BJ (cell line): ENCODE measurements around the gene CTXN1. TPM values are rescaled to one million over a fixed set of nuclear protein-coding genes. Genes with fewer than 3 reads are reported as not detected.
A peak's percentile ranks its signal among the peaks of the same experiment; 100 is the strongest.

Source experiments
- CTCF ChIA-PET: fragments of 350-600 bp; formaldehyde crosslinking; extraction: SDS; loops from one replicate; lab custom pipeline; 2021; ENCODE audit warnings: antibody characterized with exemption, inconsistent platforms; lab: Yijun Ruan, JAX
- POLR2A ChIA-PET: fragments of 300-600 bp; sonication (Branson Sonifier 250); formaldehyde crosslinking; extraction: SDS; loops from one replicate; lab custom pipeline; 2021; ENCODE audit warnings: antibody characterized with exemption; lab: Charles Lee
- DNase-seq: peaks from one replicate; pipeline ENCODE4 v3.0.0-alpha.2; 2011; ENCODE audit warnings: low read depth
- H3K27me3 ChIP-seq: 2 replicates; pipeline ENCODE4 v1.6.0; 2011; ENCODE audit warnings: low read length; ENCODE audit not compliant: control insufficient read depth, insufficient read depth
- H3K36me3 ChIP-seq: 2 replicates; pipeline ENCODE4 v1.5.1; 2011; ENCODE audit warnings: low read length; ENCODE audit not compliant: control insufficient read depth, insufficient read depth
- H3K4me3 ChIP-seq: 2 replicates; pipeline ENCODE4 v1.5.1; 2011; ENCODE audit warnings: low read depth, mild to moderate bottlenecking, control low read depth, low read length
- CTCF ChIP-seq: IDR thresholded peaks from 2 replicates; pipeline ENCODE4 v1.5.1; 2011; ENCODE audit warnings: low read depth, mild to moderate bottlenecking, control low read depth, inconsistent platforms, low read length, moderate library complexity; ENCODE audit not compliant: insufficient read depth
- polyA plus RNA-seq: library from polyadenylated mRNA; depleted of rRNA; stranded (reverse); fragments of >200 nt; gene quantifications from 2 replicates; pipeline ENCODE4 v1.2.3, GENCODE V29; 2011

Gene CTXN1
- polyA plus RNA-seq, 1 experiment: 1.3 TPM

GRCh38 chr19:7953060-7953459 lies 27.1 kb upstream of the CTXN1 start:
- no peak overlapping the region for H3K4me3 ChIP-seq
- DNase-seq: no peak
- CTCF ChIA-PET: interaction anchor here (0.9 to 2.2 kb wide), 4 partner anchors 9 to 49 kb away, joined by 3 to 11 read pairs (median 6); partner anchors contain the start of gene TIMM44
- no peak for TF ChIP-seq CTCF
- POLR2A ChIA-PET: no interaction called here
- H3K36me3 ChIP-seq: no peaks in the 10 kb centered on the region
- H3K27me3 ChIP-seq: no peaks in the 10 kb centered on the region

DNA sequence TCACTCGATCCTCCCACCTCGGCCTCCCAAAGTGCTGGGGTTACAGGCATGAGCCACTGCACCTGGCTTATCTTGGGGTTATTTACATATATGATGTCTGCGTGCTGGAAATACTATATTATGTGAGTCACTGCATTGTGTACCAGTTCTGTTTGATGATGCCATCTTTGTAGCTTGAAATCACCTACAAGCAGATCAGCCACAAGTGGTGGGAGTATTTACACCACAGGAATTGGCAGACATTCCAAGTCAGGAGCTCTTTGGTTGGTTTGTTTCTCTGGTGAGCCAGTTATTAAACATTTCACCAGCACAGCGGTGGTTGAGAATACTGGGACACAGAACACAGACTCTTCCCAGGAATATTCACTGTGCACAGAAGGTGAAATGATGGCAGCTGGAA lies 22.0 kb upstream of the CTXN1 start:
- H3K36me3 ChIP-seq: no peaks in the 10 kb centered on the region
- POLR2A ChIA-PET: no interaction called here
- no peaks in the 10 kb centered on the region for H3K27me3 ChIP-seq
- CTCF ChIA-PET: no interaction called here
- H3K4me3 ChIP-seq: no peak overlapping the region
- no peak for TF ChIP-seq CTCF
- no peak for DNase-seq

DNA sequence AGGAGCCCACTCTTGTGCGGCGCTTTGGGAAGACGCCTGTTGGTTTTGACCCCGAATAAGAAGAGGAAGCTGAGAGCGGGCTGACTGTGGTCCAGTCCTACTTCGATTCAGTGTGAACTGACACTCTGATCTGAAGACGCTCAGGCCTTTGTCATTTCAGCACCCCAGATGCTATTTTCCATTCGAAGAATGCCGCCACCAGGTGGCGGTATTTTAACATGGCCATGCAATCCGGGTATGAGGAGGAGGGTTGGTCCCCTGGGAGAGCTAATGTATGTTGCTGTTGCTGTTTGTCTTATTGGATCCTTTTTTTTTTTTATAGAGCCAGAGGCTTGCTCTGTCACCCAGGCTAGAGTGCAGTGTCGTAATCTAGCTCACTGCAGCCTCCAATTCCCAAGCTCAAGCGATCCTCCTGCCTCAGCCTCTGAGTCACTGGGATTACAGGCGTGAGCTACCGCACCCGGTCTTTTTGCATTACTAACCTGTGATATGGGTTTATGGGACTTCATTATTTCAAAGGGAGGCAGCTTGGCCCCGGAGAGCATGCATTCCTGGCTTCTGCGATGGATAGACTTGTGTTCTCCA lies 18.3 kb upstream of the CTXN1 start:
- ChIA-PET POLR2A (interaction anchor here (0.6 to 1.1 kb wide), 3 partner anchors 24 to 312 kb away, joined by 3 to 6 read pairs (median 3); partner anchors contain the start of gene SNAPC2), CTCF (interaction anchor here (0.7 to 3.6 kb wide), 34 partner anchors 8 to 325 kb away, joined by 3 to 57 read pairs (median 4); partner anchors contain the start of genes ELAVL1, MAP2K7 and SNAPC2)
- DNase-seq: no peak
- H3K4me3 ChIP-seq: peak overlapping the region; percentile 43
- peaks cover 12% of the 10 kb centered on the region for H3K36me3 ChIP-seq
- H3K27me3 ChIP-seq: no peaks in the 10 kb centered on the region
- TF ChIP-seq CTCF: peak; percentile 83

DNA sequence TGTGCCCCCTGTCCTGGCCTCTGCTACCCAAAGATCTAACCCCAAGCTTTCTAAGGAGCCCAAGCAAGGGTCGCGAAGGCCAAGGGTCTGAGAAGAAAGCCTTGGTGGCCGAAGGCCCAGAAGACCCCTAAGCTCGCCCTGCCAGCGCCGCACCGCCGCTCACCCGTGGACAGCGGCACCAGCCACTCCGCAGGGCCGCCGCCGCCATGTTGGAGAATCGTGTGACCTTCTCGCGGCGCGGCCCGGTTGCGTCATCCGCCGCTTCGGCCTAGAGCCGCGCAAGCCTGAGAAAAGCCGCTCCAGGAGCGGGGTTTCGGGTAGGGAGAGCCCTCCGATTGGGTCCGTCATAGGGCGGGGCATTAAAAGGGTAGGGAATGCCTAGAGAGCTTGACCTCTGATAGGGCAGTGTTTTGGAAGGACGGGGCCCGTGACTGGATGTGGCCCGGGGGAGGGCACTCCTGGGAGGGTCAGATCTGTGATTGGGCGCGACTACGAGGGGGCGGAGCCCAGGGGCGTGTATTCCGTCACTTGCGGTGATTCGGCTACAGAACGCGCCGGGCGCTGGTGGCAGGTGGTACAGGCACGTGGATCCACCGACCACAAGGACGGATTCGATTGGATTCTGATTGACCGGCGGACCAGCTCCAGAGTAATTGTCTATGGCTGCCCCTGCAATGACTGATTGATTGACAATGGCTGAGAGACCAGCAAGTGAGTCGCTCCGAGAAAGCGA lies 17.7 kb upstream of the CTXN1 start, which contains the start of gene TIMM44:
TIMM44 (minus strand) TSS at position 223 of the 733 bp plus-strand sequence; CDS start at position 208, 15 bp downstream.
- peaks cover 13% of the 10 kb centered on the region for H3K36me3 ChIP-seq
- no peaks in the 10 kb centered on the region for H3K27me3 ChIP-seq
- H3K4me3 ChIP-seq: peak within 1 kb of the TSS; percentile 98
- no peak for TF ChIP-seq CTCF
- ChIA-PET POLR2A (interaction anchor here (0.6 to 1.1 kb wide), 3 partner anchors 23 to 313 kb away, joined by 3 to 6 read pairs (median 3); partner anchors contain the start of gene SNAPC2), CTCF (interaction anchor here (0.7 to 3.6 kb wide), 27 partner anchors 8 to 474 kb away, joined by 3 to 57 read pairs (median 5); partner anchors contain the start of genes ELAVL1, MAP2K7 and SNAPC2)
- peak; percentile 98 for DNase-seq
